Stimulated activated CD4-positive, alpha-beta T cell treated with anti-CD3 and anti-CD28 coated beads, TNF-alpha, amount 100 ng/mL, for 4 hours (primary cell): Measurements from ENCODE around the gene PRLR.

ENCODE experiments used
- DNase-seq, 3 experiments: peaks; one replicate each; pipeline ENCODE4 v3.0.0-alpha.2; 2020; ENCODE audit warnings: low read depth in 3 of 3

PRLR gene

DNA sequence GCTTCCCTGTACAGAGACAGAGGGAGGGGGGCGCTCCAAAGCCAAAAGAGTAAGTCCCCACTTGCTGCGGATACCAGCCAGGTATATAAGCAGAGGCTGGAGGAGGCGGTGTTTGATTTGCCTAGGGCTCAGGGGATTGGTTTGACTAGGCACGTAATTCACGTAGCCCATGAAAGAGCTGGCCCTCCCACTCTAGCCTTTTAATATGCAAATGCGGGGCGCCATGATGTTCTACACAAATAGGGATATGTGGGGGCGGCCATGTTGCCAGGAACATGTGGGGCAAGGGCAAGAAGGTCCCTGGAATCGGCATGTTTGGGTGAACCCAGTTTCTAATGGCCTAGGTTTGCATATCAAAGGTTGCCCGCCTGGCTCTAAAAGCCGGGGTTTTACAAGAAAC, 3.3 kb upstream of the PRLR start:
- no peak for DNase-seq

DNA sequence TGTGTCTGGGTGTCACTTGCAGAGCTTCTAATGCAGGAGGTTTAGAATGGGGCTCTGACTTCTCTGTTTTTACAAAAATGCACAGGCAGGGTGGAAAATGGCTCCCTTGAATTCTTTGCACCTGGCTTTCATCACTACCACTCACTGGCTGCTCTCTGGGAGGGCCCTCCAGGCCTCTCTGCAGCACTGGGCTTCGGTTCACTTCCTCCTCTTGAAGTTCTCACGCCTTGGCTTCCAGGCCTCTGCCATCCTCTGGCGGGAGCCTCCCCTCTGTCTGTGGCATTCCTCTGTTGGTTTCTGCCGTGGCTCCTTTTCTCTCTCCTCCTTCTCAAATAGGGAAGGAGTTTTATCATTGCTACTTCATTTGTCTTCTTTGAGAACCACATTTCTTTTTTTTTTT, 2.8 kb upstream of the PRLR start:
- no peak for DNase-seq

DNA sequence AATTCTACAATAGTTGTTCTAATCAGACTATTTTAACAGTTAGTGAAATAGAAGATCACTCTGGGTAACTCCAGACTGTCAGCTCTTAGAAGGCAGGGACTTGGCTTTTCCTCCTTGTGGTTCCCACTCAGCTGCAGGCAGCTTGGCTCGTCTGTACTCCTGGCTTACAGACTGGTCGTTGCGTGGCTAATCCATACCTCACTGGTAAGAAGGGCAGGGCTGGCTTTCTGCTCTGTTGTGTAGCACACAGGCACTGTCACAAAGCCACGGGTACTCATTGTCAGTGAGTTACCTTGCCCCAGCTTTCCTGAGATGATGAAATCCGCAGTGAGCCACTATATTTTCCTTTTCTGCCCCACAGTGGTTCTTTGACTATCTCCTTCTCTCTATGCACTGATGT, 1.8 kb upstream of the PRLR start:
- no peak for DNase-seq

DNA sequence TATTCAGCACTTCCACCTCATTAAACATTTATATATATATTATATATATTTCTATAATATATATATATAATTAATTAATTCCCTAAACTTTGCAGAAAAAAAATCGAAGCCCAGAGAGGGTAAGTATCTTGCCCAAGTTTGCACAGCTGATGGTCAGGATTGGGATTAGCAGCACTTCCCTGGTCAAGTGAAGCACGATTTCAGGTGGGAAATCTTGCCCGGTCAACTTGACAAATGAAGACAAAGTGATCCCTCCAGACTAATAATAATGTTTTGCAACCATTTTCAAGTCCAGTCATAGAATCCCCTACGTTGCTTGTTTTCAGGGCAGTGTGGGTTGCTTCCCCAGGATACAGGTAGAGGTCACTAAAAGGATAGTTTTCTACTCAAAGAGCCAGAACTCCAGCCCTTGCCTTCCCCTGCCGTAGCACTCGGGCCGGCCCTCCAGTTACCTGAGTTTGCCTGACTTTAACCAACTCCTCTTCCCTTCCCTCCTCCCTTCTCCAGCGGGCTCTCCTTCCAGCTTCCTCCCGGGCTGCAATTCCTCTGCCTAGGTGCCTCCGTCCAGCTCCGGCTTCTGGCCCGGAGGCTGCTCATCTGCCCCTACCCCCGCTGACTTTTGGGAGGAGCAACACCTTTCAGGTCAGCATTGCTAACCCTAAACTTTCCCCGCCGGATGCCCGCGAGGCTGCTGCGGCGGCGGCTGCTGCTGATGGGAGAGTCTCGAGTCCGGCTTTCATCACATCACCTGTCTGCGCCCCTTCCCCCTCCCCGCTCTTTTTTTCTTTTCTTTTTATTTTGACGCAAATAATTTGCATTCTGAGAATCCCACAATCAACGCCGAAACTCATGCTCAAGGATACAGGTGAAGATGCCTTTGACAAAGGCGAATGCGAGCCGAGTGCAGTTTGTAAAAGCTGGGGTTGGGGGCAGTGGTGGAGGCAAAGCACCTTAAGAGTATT, 930 bp downstream of the PRLR start:
- DNase-seq, result no peak

DNA sequence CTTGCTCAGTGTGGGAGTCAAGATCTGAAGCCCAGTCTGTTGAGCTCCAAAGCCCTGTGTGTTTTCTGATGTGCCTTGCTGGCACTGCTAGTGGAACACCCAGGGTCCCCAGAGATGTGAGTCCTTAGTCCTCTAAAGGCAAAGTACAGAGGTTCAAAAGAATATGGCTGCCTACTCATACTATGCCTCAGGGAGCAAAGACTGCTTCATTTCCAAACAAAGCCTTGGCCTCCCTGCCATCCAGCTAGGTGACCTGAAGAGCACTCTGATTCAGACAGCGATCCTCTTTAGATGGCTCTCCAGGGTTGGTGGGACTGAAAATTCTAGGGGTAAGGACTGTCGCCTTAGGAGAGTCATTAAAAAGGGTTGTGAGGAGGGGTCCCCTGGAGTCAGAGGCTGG, 2.0 kb downstream of the PRLR start:
- DNase-seq, result no peak

DNA sequence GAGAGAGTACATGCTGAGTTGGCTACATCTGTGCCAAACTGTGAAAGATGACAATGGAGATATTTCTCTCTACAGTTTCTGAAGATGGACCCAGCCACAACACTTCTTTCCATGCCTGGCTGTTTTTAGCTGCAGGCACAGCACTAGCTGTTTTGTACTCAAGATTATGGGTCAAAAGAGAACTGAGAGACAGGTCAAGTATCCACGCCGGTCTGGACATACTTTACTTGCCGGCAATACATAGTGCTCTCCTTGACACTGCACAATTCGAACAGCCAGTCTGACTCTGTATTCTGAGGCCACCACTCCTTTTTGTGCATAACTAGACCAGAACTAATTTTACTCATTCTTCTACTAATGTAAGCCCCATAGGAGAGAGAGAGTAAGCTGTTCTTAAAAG, 2.6 kb downstream of the PRLR start:
- DNase-seq, result no peak

DNA sequence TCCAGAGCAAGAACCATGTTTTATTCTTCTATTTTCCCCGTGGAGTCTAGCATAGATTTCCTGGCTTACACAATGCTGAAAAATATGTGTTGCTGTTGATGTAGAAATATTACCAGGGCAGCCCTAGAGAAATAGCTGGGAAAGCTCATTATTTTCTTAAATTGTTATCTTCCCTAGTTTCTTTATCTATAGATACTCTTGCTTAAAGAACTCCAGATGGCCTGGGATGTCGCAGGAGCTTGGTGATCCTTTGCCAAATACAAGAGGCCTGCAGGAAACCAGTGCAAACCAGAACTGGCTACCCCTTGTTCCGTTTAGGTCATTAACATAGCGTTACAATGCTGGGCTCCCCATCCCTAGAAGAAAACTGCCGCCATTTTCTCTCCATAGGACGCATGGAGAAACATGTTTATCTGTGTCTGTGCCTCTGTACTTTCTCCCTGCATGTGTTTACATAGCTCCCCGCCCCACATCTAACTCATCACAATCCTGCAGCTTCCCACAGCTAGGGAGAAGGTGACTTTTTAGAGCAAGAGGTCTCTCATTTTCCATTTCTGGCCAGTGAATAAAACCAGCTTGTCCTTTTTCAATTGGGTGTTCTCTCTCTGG, 6.4 kb downstream of the PRLR start:
- DNase-seq, result no peak

DNA sequence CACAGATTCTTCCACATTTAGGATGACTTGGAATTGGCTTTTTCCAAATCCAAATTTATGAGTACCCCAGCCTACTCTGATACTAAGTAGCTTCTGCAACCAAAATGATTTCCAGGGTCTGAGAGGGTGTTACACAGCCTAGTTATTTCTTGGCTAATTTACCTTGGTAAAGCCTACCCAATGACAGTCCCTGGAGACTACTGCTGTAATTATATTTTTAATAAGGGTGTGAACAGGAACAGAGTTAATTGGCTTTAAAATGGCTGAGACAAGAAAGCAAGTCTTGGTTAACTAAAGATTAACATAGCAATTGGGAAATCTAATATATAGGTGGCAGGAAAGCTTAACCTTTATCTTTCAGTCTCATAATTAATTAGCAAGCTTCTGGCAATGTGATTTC, 9.3 kb downstream of the PRLR start:
- no peak for DNase-seq

DNA sequence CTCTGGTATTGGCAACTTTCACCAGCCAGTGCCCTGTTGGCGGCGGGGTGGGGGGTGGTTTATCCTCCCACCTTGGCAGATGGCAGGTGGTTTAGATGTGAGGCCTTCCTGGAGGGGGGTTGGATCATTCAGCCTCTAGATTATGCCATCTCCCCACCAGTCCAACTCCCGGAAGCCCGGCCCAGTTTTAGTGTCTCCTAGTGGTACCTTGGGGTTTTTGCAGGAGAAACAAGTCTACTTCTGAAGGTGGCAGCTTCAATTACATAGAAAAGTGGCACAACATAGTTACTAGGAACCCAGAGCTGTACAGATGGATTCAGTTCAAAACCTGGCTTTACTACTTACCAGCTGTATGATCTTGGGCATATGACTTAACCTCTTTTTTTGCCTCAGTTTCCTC, 11.3 kb downstream of the PRLR start:
- no peak for DNase-seq

DNA sequence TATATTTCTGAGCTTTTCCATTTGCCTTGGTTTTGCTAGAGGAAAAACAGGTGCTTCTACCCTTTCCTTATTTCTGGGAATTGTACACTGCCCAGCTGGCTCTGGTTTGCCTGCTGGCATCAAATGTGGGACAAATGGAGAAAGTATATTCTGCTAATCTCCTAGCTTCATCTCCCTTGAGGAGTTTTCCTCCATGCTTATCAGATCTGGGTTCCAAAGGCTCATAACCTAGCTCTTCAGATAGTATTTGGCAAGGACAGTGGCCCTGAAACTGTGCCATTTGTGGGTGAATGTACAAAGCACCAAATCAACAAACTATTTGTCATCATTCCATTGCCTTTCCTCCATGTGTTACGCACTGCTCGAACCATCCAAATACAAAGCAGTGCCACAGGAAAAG, 16.2 kb downstream of the PRLR start:
- DNase-seq, result no peak

DNA sequence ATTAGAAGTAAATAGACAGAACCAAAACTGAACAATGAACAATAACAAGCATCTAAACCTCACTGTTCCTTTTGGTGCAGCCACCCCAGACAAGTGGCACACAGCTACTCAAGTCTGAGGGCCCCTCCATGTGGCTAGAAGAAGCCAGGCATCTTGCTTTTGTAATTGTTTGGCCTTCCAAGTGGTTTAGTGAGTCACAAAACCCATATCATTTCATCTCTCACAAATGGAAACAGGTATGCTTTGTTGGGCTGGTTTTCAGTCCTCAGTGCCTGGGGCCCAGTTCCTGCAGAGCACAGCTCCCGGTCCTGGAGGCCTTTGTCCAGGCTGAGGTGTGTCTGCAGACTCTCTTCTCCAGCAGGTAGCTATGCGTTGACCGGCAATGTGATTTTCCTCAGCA, 16.7 kb downstream of the PRLR start:
- DNase-seq, result no peak

DNA sequence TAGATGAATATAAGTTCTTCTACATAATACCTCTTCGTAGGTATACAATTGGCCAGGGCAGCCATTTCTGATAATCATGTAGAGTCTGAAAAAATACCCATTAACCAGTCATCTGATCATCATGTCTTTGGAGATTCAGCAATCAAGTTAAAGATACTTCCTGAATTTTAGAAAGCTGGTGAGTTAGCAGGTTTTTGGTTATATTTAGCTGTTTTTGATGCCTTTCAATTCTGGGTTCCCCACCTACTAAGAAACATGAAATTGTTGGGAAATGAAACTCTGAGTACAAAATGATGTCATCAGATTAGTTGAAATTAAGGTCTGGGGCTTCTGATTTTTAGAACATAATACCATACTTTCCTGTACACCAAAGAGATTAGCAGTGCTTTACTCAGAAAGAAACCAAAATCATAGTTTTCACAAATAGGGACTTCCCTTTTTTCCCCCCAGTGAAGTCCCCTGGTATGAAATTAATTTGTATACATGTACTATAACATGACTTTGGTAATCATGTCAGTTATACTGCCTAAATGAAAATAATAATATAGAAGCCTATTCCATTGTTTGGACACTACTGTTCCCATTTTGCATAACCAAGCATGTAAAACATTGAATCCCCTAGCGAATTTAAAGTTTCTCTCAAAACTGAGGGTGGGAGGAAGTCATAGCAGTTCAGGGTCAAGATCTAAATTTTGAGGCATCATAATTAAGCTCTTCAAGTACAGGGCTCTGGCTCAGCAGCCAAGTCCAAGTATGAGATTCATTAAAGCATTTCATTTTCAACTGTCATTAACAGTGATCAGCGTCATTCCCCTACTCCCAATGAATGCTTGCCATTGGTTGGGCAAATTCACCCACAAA, 17.9 kb downstream of the PRLR start:
- DNase-seq, result no peak

DNA sequence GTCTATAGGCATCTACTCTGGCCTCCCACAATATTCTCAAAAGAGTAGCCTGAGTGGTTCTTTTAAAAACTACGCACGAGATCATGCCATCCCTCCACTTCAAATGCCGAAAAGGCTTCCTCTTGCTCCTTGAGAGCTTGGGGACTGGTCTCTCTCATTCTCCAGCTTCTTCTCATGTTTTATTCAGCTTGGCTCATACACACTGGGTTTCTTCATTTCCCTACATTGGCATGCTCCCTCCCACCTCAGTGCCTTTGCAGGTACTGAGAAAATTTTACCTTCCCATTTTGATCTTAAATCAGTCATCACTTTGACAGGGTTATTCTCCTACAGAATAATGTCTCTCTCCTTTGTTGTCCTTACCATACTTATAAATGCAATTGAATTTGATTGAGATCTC, 20.4 kb downstream of the PRLR start:
- DNase-seq, result no peak

DNA sequence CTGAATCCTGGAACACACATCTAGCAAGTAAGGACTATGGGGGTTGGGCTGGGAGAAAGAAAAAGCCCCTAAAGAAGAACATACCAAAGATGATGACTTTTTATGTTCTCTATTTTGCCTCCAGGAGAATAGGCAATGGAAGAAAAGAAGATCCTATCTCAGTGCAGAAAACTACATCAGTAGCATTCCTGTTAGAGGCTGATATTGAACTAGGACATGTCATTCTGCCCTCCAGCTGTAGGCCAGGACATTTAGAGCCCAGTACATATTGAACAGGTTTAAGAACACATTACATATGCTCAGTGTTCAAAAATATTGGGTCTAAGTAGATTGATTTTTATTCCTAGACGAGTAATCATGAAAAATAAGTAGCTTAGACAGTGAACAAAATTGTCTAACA, 24.7 kb downstream of the PRLR start:
- DNase-seq, result no peak

DNA sequence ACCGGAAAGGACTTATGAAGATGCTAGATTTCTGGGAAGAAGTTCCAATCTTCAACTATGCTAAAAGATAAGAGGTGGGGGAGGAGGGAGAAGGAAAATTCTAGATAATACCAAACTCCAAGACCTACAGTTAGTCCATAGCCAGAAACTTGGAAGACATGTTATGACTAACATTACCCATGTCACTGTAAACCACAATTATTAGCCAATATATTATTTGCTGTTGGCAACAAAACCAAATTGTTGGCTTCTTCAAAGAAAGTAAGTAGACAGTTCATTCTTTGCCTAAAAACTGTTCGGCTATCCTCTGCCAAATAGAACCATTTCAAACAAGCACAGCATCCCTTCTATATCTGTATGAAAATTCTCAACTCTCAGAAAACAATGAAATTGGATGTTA, 25.1 kb downstream of the PRLR start:
- DNase-seq, result no peak

DNA sequence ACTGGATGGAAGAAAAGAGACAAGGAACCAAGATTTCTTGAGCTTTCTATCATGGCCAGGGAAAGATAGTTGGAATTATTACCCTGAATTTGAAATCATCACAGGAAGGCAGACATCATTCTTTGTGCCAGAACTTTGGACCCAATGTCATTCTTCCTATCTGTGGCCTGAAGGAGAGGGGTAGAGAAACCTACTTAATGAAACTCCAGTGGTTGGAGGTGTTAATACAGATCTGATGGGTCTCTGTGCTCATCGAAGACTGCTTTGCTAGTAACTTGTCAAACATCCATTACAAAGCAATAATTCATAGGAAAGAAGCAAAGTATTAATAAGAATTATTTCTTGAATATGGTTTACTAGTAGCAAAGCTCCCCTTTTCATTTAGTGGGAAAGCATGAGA, 26.9 kb downstream of the PRLR start:
- no peak for DNase-seq

DNA sequence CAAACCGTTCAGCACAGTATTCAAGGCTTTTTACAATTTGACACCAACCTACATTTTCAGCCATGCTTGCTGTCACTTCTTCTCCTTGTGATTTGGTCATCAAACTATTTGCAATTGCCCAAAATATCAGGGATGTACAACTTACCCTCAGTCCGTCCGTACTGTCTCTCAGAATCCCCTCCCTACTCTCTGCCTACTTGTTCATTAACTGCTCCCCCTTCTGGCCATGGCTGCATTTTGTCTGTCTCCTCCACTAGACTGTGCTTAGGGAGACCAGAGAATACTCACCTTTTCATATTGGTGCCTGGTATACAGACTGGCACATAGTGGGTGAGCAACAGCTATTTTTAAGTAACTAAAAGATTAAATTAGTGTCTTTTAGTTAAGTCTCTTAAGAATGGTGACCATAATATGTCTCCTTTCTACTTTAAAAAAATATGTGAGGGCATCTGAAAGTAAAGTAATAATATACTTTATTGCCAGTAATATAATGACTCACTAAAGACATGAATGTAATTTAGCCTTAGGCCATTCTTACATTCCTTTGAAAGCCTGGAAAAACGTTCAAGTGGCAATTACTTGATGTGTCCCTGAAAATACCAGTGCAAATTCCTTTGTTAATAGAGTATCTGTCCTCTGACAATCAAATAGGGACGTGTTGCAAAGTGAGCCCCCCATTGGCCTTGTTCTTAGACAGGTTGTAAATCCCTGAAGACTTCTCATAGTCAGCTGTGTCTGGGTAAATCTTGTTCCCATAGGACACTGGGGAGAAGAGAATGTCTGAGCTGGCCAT, 27.8 kb downstream of the PRLR start:
- DNase-seq, result no peak

DNA sequence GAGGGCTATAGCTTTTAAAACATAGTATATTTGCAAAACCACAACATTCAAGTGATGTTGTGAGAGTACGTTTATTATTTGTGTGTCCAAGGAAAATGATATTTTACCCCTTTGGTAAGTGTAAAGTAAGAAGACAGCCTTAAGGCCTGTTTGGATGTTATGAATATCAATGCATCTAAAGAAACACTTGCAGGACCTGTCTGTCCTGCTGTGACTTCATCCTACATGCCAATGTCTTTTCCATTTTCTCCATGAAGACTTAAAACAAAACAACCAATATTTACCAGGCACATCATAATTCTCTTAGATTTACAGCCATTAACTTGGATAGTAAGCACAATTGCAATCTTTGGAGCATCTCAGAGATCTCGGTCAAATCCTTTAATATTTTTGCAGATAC, 29.0 kb downstream of the PRLR start:
- no peak for DNase-seq

DNA sequence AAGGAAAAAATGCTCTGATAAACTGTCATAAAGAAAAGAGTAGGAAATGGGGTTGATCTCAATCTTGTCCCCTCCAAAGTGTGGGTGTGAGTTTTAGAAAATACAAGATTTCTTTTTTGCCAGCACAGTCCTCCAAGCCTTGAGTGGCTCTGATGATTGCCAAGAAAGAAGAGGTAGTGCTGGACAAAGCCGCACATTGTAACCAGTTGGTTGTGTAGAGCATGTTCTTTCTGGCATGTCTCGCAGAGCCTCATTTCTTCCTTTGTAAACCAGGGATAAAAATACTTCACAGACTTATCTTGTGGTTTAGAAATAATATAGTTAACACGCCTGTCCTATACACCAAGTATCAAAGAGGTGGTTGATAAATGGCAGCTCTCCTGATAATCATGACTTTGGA, 30.4 kb downstream of the PRLR start:
- no peak for DNase-seq

DNA sequence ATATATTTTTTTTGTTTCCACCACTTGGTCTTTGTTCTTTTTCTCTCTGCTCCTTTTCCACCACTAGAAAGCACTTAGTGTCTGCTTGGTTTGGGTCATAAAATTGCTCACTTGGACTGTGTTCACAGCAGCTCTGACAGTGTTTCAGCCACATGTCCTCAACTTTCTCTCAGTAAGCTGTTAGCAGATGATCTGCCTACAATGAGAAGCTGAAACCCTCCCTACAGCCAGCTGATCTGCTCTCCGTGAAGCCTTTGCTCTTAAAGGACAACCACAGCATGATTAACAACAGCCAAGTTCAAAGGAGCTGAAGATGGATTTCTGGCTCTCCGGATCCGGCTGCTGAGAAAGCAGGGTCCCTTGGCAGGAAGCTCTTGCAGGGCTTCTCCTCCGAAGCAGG, 31.6 kb downstream of the PRLR start:
- DNase-seq, result no peak

DNA sequence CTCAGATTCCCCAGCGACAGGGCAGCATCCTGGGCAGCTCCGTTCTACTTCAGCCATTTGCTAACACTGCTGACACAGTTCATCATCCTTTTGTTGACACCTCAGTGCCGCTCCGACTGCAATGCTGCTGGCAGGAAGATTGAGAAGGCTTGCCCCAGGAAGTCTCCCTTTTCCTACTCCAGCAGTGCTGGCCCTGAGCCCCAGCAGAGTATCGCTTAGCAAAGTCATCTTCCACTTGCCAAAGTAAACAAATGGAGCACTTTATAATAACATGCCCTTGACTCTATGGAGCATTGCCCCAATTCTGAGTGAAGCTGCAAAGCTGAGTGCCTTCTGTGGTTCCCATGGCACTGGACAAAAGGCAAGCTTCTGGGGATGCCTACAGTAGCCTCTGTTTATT, 32.2 kb downstream of the PRLR start:
- DNase-seq, result no peak

DNA sequence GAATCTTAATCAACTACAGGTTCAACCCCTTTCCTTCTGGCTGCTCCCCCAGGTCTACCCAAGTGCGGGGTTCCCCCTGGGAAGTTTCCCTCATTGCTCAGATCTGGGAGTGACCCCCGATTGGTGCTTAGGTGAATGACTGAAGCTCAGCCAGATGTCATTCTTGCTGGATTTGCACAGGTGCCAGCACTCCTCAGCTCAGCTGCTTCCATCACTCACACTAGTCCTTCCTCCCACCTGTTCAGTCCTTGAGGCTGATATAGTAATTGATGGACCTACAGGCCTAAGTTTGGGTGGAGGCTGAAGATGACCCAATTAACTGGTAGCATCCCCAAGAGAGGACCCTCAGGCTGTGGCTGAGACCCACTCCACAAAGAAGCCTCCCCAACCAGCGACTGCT, 32.9 kb downstream of the PRLR start:
- DNase-seq, result no peak
